Neural crest cell (in vitro differentiated cells): ENCODE measurements around the gene SPOCK3. TPM values are rescaled to one million over a fixed set of nuclear protein-coding genes. Genes with fewer than 3 reads are reported as not detected.

Source experiments
- DNase-seq: peaks from one replicate; pipeline ENCODE4 v3.0.0; 2021; ENCODE audit warnings: low read depth, mixed read lengths, low spot score
- H3K27ac Mint-ChIP-seq: one replicate; pipeline ENCODE4 v1.8.0; 2021; ENCODE audit warnings: mild to moderate bottlenecking, mixed read lengths; ENCODE audit not compliant: unreplicated experiment
- H3K27me3 Mint-ChIP-seq: 2 replicates; pipeline ENCODE4 v1.8.0; 2021; ENCODE audit warnings: low read depth, mild to moderate bottlenecking, mixed read lengths
- H3K36me3 Mint-ChIP-seq: 2 replicates; pipeline ENCODE4 v1.8.0; 2021; ENCODE audit warnings: low read depth, mild to moderate bottlenecking, mixed read lengths
- H3K4me1 Mint-ChIP-seq: 2 replicates; pipeline ENCODE4 v1.8.0; 2021; ENCODE audit warnings: mixed read lengths
- H3K4me3 Mint-ChIP-seq: one replicate; pipeline ENCODE4 v1.8.0; 2021; ENCODE audit warnings: mild to moderate bottlenecking, mixed read lengths
- H3K9me3 Mint-ChIP-seq: 2 replicates; pipeline ENCODE4 v1.8.0; 2021; ENCODE audit warnings: mixed read lengths
- total RNA-seq: library from RNA; stranded (reverse); gene quantifications from 2 replicates; pipeline ENCODE4 v1.2.1, GENCODE V29; 2021
- TF ChIP-seq, protein P1 (sequence below): fragments of 200-600 bp; sonication (generic); conservative IDR thresholded peaks from 2 replicates; pipeline ENCODE4 v1.5.0; 2021; ENCODE audit warnings: antibody characterized with exemption, mild to moderate bottlenecking

Gene SPOCK3
- total RNA-seq, 1 donor from 2014 or later, result 0.56 TPM

DNA sequence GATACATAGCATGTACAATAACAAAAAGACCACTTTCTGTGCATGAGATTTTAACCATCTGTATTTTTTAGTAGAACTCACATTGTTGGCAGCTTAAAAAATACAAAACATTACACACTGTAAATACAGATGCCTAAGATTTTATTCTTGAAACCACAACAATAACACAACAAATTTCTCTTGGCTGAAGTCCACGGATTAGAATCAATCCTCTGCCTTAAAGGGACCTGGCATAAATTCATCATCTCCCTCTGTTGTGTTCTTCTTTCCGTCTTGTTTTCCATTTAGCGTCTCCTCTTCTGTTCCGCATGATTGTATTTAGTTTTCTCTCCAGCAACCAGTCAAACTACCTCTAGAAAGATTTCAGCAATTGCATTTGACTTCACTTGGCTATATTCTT is 231.0 kb downstream of the SPOCK3 start:
- no peaks in the 10 kb centered on the region for H3K4me1 Mint-ChIP-seq
- no peak for DNase-seq
- H3K9me3 Mint-ChIP-seq, result no peaks in the 10 kb centered on the region
- H3K27ac Mint-ChIP-seq, result no peak overlapping the region
- TF ChIP-seq, protein P1, sequence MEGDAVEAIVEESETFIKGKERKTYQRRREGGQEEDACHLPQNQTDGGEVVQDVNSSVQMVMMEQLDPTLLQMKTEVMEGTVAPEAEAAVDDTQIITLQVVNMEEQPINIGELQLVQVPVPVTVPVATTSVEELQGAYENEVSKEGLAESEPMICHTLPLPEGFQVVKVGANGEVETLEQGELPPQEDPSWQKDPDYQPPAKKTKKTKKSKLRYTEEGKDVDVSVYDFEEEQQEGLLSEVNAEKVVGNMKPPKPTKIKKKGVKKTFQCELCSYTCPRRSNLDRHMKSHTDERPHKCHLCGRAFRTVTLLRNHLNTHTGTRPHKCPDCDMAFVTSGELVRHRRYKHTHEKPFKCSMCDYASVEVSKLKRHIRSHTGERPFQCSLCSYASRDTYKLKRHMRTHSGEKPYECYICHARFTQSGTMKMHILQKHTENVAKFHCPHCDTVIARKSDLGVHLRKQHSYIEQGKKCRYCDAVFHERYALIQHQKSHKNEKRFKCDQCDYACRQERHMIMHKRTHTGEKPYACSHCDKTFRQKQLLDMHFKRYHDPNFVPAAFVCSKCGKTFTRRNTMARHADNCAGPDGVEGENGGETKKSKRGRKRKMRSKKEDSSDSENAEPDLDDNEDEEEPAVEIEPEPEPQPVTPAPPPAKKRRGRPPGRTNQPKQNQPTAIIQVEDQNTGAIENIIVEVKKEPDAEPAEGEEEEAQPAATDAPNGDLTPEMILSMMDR, result no peak
- no peaks in the 10 kb centered on the region for H3K36me3 Mint-ChIP-seq
- H3K4me3 Mint-ChIP-seq, result no peak overlapping the region
- no peaks in the 10 kb centered on the region for H3K27me3 Mint-ChIP-seq

DNA sequence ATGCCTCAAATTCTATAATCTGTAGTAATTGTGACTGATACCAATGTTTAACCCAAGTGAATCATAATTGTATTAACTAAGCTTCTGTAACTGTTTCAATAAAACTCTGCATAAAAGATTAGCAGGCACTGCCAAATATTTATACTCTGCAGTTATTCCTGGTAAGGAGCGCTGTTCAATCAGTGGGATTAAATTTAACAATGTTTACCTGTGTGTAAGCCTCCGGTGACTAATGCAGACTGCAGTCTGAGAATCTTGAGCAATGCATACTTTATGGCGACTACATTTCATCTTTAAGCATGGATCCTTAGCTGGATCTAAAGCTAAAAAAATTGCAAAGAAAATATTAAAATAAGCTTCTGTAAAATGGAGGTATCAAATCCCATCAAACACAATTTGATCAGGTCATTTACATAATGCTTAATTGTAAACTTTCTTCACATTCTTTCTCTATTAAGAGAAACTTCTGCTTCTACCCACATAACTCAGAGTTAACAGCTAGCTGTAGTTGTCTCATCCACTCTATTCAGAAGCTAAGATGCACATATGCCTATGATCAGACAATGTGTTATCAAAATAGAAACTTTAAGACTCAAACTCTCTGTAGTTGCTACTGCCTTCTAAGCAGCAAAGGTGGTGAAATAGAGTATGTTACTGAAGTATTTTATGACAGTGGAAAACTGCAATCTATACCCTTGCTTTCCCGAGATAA is 234.0 kb downstream of the SPOCK3 start:
- Mint-ChIP-seq H3K27ac (no peak overlapping the region), H3K4me1 (no peaks in the 10 kb centered on the region), H3K9me3 (no peaks in the 10 kb centered on the region), H3K27me3 (no peaks in the 10 kb centered on the region), H3K4me3 (no peak overlapping the region), H3K36me3 (no peaks in the 10 kb centered on the region)
- TF ChIP-seq, protein P1, result no peak
- DNase-seq, result no peak

DNA sequence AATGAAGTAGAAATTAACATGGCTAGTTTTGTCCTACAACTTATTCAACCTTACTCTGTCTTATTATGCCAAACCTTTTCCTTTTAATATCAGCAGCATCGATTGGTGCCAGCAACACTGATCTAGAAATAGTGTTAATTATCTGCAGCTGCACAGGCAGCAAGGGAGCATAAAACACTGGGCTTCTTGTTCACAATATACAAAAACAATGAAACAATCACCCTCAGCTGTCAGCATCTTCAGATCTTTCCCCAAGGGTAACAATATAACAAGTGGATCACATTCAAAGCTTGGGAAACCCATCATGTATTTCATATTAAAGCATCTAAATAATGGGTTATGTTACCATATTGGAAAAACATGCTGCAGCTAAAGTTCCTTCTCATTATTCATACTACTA is 238.1 kb downstream of the SPOCK3 start:
- TF ChIP-seq, protein P1, result no peak
- Mint-ChIP-seq H3K4me3 (no peak overlapping the region), H3K27ac (no peak overlapping the region), H3K27me3 (no peaks in the 10 kb centered on the region), H3K4me1 (no peaks in the 10 kb centered on the region), H3K9me3 (no peaks in the 10 kb centered on the region), H3K36me3 (no peaks in the 10 kb centered on the region)
- no peak for DNase-seq

DNA sequence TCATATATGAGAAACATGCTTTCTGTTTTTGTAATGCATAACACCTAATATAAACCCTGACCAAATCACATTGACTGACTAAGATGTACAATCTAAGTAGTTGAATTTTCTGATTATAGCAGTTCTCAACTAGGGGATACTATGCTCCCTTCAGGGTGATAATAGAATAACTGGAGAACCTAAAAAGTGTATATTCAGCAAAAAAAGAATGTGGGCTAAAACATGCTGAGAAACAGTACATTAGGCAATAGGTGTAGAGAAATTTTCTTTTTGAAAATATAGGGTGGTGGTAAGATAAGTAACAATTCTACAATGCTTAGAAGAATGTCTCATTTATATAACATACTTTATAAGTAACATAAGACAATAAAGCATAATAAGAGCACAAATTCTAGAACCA is 239.6 kb downstream of the SPOCK3 start:
- Mint-ChIP-seq H3K27ac (no peak overlapping the region), H3K9me3 (no peaks in the 10 kb centered on the region), H3K4me3 (no peak overlapping the region), H3K4me1 (no peaks in the 10 kb centered on the region), H3K27me3 (no peaks in the 10 kb centered on the region), H3K36me3 (no peaks in the 10 kb centered on the region)
- DNase-seq, result no peak
- TF ChIP-seq, protein P1, result no peak

DNA sequence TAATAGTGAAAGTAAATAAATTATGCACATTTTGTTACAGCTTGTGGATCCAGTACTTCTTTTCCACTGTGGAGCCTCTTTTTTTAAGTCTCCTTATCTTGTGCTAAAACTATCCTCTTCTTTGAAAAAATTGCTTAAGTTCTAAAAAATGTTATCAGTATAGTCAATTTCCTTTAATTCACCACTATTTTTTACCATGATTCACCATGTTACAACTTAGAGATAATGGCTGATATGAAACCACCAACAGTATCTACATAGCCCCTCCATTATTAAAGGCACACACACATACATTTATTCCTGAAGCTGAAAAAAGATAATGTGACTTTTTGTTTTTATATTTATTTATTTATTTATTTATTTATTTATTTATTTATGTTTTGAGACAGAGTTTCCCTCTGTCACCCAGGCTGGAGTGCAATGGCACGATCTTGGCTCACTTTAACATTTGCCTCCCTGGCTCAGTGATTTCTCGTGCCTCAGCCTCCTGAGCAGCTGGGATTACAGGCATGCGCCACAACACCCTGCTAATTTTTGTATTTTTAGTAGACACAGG is 243.2 kb downstream of the SPOCK3 start:
- no peaks in the 10 kb centered on the region for H3K36me3 Mint-ChIP-seq
- H3K4me1 Mint-ChIP-seq, result no peaks in the 10 kb centered on the region
- no peak overlapping the region for H3K4me3 Mint-ChIP-seq
- no peaks in the 10 kb centered on the region for H3K27me3 Mint-ChIP-seq
- no peak overlapping the region for H3K27ac Mint-ChIP-seq
- H3K9me3 Mint-ChIP-seq, result no peaks in the 10 kb centered on the region
- TF ChIP-seq, protein P1, result no peak
- DNase-seq, result no peak
